HG02870 (cell line): ENCODE data around the gene TMEM178B.
"Not testable (repeated sequence)": the region's sequence is repeated elsewhere in the genome, so short reads cannot be mapped to it uniquely, and the experiment has no call there.

Experiments used
- ATAC-seq: cut with Tn5 transposase; IDR thresholded peaks from one replicate; pipeline ENCODE4 v1.9.1; 2021; ENCODE audit warnings: mild to moderate bottlenecking, moderate library complexity; ENCODE audit not compliant: unreplicated experiment

Gene TMEM178B

GRCh38 chr7:141181812-141182211, 107.9 kb downstream of the TMEM178B start:
- ATAC-seq: no peak

GRCh38 chr7:141184532-141185190, 110.8 kb downstream of the TMEM178B start:
- ATAC-seq: no peak

GRCh38 chr7:141185369-141185967, 111.6 kb downstream of the TMEM178B start:
- ATAC-seq: no peak

GRCh38 chr7:141189231-141189630, 115.4 kb downstream of the TMEM178B start:
- no peak for ATAC-seq

- ATAC-seq: no peak
Observed at GRCh38 chr7:141190495-141190894, 116.6 kb downstream of the TMEM178B start.

GRCh38 chr7:141191277-141191676, 117.4 kb downstream of the TMEM178B start:
- ATAC-seq: no peak

GRCh38 chr7:141193066-141193465, 119.2 kb downstream of the TMEM178B start:
- no peak for ATAC-seq

GRCh38 chr7:141195722-141196121, 121.9 kb downstream of the TMEM178B start:
- ATAC-seq: not testable (repeated sequence)

GRCh38 chr7:141198194-141198958, 124.5 kb downstream of the TMEM178B start:
- ATAC-seq: no peak

GRCh38 chr7:141200191-141201108, 126.6 kb downstream of the TMEM178B start:
- no peak for ATAC-seq

GRCh38 chr7:141201145-141201885, 127.5 kb downstream of the TMEM178B start:
- ATAC-seq: no peak

GRCh38 chr7:141202535-141202934, 128.7 kb downstream of the TMEM178B start:
- no peak for ATAC-seq

- no peak for ATAC-seq
Observed at GRCh38 chr7:141203177-141203576, 129.3 kb downstream of the TMEM178B start.

- ATAC-seq: no peak
Observed at GRCh38 chr7:141203586-141203985, 129.7 kb downstream of the TMEM178B start.

GRCh38 chr7:141207661-141208060, 133.8 kb downstream of the TMEM178B start:
- ATAC-seq: no peak

GRCh38 chr7:141208539-141208938, 134.7 kb downstream of the TMEM178B start:
- ATAC-seq: no peak

- no peak for ATAC-seq
Observed at GRCh38 chr7:141209454-141209853, 135.6 kb downstream of the TMEM178B start.

GRCh38 chr7:141210862-141211261, 137.0 kb downstream of the TMEM178B start:
- no peak for ATAC-seq

- no peak for ATAC-seq
Observed at GRCh38 chr7:141213226-141213625, 139.4 kb downstream of the TMEM178B start.

GRCh38 chr7:141217938-141218337, 144.1 kb downstream of the TMEM178B start:
- no peak for ATAC-seq
